Stimulated activated CD4-positive, alpha-beta T cell treated with anti-CD3 and anti-CD28 coated beads, Interleukin-4, amount 100 ng/mL, for 4 hours (primary cell): Measurements from ENCODE around the gene FAM153A.
"Not testable (repeated sequence)": the region's sequence is repeated elsewhere in the genome, so short reads cannot be mapped to it uniquely, and the experiment has no call there.

Source experiments
- DNase-seq, 2 experiments: peaks; one replicate each; pipeline ENCODE4 v3.0.0-alpha.2; 2020

Gene FAM153A

DNA sequence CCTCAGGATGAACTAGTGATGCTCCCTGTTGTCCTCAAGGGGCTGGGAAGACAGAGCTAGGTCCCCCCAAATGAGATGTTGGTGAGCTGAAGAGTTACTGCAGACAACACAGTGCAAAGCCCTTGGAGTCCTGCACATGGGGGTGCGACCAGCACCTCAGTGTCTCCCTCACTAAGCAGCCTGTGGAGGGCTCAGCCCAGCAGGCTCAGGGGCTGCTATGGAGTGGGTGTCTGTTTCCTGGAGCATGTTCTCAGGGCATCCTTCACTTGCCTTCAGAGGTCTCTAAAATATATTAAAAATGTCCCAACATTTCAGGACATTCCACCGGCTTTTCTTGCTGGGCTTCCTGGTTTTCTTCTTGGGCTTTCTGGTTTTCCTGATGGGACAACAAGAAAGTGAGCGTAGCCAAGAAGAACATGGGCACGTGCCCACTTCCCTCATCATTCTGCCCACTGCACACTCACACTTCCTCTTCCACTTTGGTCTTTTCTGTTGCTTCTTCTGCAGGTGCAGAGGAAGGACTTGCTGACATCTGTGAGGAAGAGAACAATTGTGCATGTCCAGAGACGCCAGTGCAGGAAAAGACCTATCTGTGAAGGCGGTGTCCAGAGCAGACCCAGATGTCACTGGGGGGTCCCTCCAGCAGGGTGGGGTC is 58.7 kb downstream of the FAM153A start:
- not testable (repeated sequence) for DNase-seq

DNA sequence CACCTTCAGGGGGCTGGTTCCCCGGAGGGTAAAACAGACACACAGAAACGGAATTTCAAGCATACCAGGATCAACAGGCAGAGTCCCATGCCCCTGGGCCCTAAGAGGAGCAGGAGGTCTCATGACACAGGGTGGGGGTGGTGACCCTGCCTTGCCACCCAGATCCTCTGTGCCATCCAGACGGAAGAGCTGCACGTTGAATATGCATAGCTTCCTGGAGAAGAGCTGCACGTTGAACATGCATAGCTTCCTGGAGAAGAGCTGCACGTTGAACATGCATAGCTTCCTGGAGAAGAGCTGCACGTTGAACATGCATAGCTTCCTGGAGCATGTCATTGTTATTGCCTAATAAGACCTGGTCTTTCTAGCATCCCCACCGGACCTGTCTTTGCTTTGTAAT is 59.9 kb downstream of the FAM153A start:
- not testable (repeated sequence) for DNase-seq

DNA sequence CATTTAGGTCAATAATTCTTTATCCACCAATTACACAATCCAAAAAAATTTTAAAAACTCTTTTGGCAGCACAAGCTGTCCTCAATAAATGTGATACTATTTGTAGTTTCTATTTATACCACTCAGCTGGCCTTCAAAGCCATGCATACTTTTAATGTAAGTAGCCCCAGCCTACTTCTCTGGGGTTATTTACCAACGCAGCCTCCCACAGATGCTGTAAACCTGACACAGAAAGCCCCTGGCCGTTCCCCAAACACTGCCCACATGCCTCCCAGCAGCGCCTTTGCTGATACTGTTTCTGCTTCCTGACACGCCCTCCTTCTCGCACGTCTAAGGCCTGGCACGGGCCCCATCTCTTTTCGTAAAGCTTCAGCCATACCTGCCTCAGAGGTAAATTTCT is 62.7 kb downstream of the FAM153A start:
- not testable (repeated sequence) for DNase-seq

DNA sequence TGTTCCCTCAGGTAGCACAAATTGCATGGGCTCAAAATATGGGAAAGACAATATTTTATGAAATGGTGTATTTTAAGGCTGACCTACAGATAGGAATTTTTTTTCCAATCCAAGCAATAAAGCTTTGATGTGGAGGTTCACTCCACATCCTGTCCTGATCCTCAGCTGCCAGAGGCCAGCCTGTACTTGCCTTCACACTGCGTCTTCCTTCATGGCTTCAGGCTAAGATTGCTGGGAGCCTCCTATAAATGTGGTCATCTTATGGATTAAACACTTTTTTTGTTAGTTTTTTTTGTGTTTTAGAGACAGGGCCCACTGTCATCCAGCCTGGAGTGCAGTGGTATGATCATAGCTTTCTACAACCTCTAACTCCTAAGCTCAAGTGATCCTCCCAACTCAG is 67.3 kb downstream of the FAM153A start:
- DNase-seq = not testable (repeated sequence)

DNA sequence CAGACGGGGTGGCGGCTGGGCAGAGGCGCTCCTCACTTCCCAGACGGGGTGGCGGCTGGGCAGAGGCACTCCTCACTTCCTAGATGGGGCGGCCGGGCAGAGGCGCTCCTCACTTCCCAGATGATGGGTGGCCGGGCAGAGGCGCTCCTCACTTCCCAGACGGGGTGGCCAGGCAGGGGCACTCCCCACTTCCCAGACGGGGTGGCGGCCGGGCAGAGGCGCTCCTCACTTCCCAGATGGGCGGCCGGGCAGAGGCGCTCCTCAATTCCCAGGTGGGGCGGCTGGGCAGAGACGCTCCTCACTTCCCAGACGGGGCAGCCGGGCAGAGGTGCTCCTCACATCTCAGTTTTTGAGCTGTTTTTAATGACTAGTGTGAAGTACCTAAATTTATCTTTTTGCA is 86.6 kb downstream of the FAM153A start:
- not testable (repeated sequence) for DNase-seq

DNA sequence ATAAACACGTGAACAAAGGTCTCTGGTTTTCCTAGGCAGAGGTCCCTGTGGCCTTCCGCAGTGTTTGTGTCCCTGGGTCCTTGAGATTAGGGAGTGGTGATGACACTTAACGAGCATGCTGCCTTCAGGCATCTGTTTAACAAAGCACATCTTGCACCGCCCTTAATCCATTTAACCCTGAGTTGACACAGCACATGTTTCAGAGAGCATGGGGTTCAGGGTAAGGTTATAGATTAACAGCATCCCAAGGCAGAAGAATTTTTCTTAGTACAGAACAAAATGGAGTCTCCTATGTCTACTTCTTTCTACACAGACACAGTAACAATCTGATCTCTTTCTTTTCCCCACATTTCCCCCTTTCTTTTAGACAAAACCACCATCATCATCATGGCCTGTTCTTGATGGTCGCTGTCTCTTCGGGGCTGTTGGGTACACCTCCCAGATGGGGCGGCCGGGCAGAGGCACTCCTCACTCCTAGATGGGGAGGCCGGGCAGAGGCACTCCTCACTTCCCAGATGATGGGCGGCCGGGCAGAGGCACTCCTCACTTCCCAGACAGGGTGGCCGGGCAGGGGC is 87.3 kb downstream of the FAM153A start:
- not testable (repeated sequence) for DNase-seq

DNA sequence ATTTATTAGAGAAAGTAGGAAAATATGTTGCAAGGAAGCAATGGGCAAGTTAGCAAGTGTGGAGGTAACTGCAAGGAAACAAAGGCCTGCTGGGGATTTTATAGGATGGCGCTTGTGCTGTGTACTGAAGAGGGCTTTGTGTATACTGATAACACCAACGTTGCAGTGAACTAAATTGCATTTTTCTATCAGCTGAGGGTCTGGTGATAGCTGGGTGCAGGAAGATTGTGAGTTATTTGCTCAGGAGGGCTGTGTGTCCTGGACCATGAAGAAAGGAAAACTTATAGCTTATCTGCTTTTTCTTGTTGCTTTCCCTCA is 88.2 kb downstream of the FAM153A start:
- not testable (repeated sequence) for DNase-seq

DNA sequence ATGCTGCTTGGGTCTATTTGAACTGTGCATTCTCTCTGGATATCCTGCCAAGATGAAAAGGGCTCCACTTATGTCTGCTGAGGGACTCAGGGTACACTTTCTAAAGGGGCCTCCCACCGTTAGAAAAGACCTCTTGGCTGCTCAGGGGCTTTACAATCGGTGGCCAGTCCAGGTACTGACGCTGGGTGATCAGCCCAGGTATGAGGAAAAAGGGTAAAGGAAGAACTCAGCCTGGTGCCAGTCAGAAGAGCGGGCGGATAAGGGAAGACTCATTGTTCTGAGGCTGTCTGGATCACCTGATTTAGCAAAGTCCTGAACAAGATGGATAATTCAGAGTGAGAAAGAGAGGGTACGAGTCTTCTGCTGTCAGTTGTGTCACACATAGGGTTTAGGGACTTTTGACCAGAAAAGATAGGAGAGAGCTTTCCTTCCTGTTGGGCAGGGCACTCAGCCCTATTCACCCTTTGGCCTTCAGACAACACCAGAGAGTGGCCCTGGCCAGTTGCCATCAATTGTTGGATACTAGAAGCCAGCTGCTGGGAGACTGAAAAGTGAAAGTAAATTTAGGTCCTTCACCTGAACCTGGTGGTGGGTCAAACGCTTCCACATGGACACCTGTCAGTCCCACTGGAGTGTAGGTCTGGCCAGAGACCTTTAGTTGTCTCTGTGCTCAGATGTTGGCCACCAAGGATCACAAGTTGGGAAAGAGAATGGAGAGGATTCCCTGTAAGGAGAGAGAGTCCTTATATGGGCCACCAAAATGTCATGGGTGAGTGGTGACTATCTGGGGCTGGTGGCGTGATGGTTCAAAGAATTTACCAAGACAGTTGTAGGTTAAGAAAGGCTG is 88.8 kb downstream of the FAM153A start:
- not testable (repeated sequence) for DNase-seq

DNA sequence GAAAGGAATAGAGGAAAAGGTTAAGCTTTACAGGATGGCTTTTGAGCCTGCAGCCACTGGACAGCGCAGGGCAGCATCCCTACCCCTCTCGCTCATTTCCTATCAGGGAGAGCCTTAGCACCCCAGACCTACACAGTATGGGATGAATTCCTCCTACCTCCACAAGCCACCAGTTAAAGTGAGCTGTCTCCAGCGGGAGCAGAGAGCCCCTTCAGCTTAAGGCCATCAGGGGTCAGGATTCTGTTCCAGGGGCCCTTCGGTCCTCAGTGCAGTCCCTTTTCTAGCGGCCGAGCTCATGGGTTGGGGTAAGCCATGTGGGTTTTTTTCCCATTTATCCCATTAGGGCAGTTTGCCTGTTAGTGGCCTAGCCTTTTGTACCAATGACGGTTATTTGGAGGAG is 89.7 kb downstream of the FAM153A start:
- DNase-seq = not testable (repeated sequence)

DNA sequence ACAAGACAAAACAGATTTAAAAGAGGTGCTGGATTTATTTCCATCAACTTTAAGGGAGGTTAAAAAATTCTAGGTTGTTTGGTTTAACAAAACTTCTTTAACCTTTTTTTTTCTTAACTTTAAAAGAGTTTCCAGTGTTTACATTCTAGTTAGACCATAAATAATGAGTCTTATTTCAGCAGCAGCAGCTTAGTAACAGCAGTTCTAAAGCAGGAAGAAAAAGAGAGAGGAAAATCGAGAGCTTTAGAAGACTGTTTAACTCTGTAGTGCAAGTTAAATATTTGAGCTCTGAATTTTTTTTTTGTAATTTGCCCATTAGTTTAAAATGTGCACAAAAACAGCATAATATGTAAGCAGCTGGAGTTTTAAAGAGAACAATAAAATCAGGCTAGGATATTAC is 90.2 kb downstream of the FAM153A start:
- not testable (repeated sequence) for DNase-seq

DNA sequence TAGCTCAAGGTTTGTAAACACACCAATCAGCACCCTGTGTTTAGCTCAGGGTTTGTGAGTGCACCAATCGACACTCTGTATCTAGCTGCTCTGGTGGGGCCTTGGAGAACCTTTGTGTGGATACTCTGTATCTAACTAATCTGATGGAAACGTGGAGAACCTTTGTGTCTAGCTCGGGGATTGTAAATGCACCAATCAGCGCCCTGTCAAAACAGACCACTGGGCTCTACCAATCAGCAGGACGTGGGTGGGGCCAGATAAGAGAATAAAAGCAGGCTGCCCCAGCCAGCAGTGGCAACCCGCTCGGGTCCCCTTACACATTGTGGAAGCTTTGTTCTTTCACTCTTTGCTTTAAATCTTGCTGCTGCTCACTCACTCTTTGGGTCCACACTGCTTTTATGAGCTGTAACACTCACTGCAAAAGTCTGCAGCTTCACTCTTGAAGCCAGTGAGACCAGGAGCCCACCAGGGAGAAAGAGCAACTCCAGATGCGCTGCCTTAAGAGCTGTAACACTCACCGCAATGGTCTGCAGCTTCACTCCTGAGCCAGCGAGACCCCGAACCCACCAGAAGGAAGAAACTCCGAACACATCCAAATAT is 93.6 kb downstream of the FAM153A start:
- DNase-seq = not testable (repeated sequence)

DNA sequence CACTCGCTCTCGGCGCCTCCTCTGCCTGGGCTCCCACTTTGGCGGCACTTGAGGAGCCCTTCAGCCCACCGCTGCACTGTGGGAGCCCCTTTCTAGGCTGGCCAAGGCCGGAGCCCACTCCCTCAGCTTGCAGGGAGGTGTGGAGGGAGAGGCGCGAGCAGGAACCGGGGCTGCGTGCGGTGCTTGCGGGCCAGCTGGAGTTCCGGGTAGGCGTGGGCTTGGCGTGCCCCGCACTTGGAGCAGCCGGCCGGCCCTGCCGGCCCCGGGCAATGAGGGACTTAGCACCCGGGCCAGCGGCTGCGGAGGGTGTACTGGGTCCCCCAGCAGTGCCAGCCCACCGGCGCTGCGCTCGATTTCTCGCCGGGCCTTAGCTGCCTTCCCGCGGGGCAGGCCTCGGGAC is 94.6 kb downstream of the FAM153A start:
- not testable (repeated sequence) for DNase-seq

DNA sequence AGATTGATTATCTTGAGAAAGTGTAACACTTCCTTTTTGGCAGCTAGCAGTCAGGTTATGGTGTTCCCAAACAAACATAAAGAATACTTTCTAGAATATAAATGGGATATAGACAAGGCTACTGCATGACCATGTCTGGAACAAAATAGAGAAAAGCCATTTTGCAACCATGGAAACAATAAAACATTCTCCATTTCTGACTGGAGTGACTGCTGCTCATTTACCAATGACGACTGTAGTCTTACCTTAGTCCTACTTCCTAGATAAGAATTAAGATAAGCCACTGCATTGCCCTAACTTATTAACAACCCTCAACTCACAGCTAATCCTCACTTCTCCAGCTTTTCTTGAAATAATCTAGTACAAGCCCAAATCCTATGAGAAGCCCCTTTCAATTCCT is 100.8 kb downstream of the FAM153A start:
- not testable (repeated sequence) for DNase-seq
